IPS-20b (cell line): ENCODE measurements around the gene INHBB.

ENCODE experiments used
- H3K27ac ChIP-seq: one replicate; pipeline ENCODE4 v1.5.1; 2013; ENCODE audit warnings: low read length
- H3K27me3 ChIP-seq: 2 replicates; pipeline ENCODE4 v1.6.1; 2013; ENCODE audit warnings: mild to moderate bottlenecking, low read length, inconsistent platforms; ENCODE audit not compliant: insufficient read depth
- H3K36me3 ChIP-seq: 2 replicates; pipeline ENCODE4 v1.6.1; 2013; ENCODE audit warnings: low read depth, mild to moderate bottlenecking, inconsistent platforms, low read length, moderate library complexity; ENCODE audit not compliant: insufficient read depth
- H3K4me1 ChIP-seq: 2 replicates; pipeline ENCODE4 v1.6.1; 2013; ENCODE audit warnings: mild to moderate bottlenecking, control low read depth, inconsistent platforms, low read length, moderate library complexity; ENCODE audit not compliant: insufficient read depth
- H3K4me3 ChIP-seq: 2 replicates; pipeline ENCODE4 v1.5.1; 2013; ENCODE audit warnings: mild to moderate bottlenecking, low read length, inconsistent platforms
- H3K9ac ChIP-seq: 2 replicates; pipeline ENCODE4 v1.6.1; 2013; ENCODE audit warnings: low read depth, mild to moderate bottlenecking, inconsistent platforms, low read length, moderate library complexity
- H3K9me3 ChIP-seq: 2 replicates; pipeline ENCODE4 v1.6.1; 2013; ENCODE audit warnings: mild to moderate bottlenecking, low read depth, low read length, inconsistent platforms; ENCODE audit not compliant: insufficient read depth

The INHBB gene

DNA sequence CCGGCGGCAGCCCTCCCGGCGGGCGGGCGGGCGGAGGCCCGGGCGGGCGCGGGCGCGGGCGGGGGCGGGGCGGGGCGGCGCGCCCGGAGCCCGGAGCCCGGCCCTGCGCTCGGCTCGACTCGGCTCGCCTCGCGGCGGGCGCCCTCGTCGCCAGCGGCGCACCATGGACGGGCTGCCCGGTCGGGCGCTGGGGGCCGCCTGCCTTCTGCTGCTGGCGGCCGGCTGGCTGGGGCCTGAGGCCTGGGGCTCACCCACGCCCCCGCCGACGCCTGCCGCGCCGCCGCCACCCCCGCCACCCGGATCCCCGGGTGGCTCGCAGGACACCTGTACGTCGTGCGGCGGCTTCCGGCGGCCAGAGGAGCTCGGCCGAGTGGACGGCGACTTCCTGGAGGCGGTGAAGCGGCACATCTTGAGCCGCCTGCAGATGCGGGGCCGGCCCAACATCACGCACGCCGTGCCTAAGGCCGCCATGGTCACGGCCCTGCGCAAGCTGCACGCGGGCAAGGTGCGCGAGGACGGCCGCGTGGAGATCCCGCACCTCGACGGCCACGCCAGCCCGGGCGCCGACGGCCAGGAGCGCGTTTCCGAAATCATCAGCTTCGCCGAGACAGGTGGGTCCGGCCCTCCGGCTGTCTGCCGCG is at the start of gene INHBB:
TSS of gene INHBB (plus strand) at position 111 of the 641 bp plus-strand sequence. CDS start at position 164, 53 bp downstream.
- peak within 1 kb of the TSS; percentile 60; the same call in 1 of the 2 replicates for H3K4me3 ChIP-seq
- H3K36me3 ChIP-seq, result no peaks in the 10 kb centered on the region
- peaks cover 98% of the 10 kb centered on the region for H3K27me3 ChIP-seq
- H3K9me3 ChIP-seq, result no peaks in the 10 kb centered on the region
- H3K4me1 ChIP-seq, result peaks cover 19% of the 10 kb centered on the region; the same call in 1 of the 2 replicates
- no peak within 1 kb of the TSS for H3K27ac ChIP-seq
- H3K9ac ChIP-seq, result no peak within 1 kb of the TSS

GRCh38 chr2:120298173-120298835 is 47.6 kb upstream of the INHBB start:
- Histone ChIP-seq H3K4me1 (peaks cover 4% of the 10 kb centered on the region; the same call in 1 of the 2 replicates), H3K27ac (no peak overlapping the region), H3K27me3 (no peaks in the 10 kb centered on the region; the same call in 1 of the 2 replicates), H3K9ac (no peak overlapping the region), H3K4me3 (no peak overlapping the region), H3K9me3 (no peaks in the 10 kb centered on the region), H3K36me3 (no peaks in the 10 kb centered on the region)

GRCh38 chr2:120299004-120299403 is 46.9 kb upstream of the INHBB start:
- Histone ChIP-seq H3K36me3 (no peaks in the 10 kb centered on the region), H3K4me1 (no peaks in the 10 kb centered on the region; the same call in 1 of the 2 replicates), H3K4me3 (no peak overlapping the region), H3K27me3 (no peaks in the 10 kb centered on the region; the same call in 1 of the 2 replicates), H3K9ac (no peak overlapping the region), H3K27ac (no peak overlapping the region), H3K9me3 (no peaks in the 10 kb centered on the region)

DNA sequence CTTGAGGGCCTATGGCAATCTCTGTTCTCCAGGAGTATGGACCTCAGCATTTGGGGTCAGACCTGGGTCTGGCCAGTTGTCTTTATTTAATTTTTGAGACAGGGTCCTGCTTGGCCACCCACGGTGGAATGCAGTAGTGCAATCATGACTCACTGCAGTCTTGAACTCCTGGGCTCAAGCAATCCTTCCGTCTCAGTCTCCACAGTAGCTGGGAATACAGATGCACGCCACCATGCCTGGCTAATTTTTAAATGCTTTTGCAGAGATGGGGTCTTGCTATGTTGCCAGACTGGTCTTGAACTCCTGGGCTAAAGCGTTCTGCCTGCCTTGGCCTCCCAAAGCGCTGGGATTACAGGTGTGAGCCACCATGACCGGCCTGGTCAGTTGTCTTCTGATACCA is 46.4 kb upstream of the INHBB start:
- no peaks in the 10 kb centered on the region for H3K4me1 ChIP-seq
- no peak overlapping the region for H3K4me3 ChIP-seq
- no peaks in the 10 kb centered on the region for H3K9me3 ChIP-seq
- no peaks in the 10 kb centered on the region; the same call in 1 of the 2 replicates for H3K27me3 ChIP-seq
- H3K27ac ChIP-seq, result no peak overlapping the region
- no peak overlapping the region for H3K9ac ChIP-seq
- H3K36me3 ChIP-seq, result no peaks in the 10 kb centered on the region

DNA sequence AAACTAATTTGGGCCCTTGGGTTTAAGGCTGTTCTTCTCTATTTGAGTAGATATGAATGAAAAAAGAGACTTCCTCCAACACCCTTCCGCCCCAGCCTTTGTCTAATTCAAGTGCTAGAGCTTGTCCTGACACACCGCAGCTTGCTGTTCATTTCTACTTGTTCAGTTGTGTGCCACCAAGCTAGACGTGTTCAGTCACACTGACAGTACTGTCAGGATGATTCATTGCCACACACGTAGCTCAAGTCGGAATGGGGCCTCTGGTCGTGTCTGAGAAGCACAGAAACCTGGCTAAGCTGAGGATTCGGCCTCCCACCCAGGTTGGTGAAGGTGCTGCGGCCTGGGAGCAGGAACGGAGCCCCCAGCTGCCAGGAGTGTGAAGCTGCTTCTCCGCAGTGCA is 45.6 kb upstream of the INHBB start:
- Histone ChIP-seq H3K27me3 (no peaks in the 10 kb centered on the region; the same call in 1 of the 2 replicates), H3K9me3 (no peaks in the 10 kb centered on the region), H3K36me3 (no peaks in the 10 kb centered on the region), H3K9ac (no peak overlapping the region), H3K27ac (no peak overlapping the region), H3K4me3 (no peak overlapping the region), H3K4me1 (no peaks in the 10 kb centered on the region)

DNA sequence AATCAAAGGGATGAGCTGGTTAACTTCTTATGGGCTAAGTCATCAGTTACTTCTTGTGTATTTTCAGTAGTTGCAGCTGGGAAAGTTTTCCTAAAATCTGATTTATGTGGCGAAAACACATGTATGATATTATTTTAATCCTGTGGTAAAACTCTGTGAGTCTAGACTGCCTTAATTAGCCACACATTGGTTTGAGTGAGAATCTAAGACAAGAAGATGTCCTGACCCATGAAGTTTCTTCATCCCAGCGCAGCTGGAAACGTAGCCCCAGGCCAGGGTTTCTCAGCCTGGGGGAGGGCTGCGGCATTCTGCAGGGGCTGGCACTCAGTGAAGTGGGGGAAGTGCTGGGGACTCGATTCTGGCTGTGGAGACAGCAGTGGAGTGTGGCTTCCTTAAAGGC is 44.7 kb upstream of the INHBB start:
- Histone ChIP-seq H3K27ac (no peak overlapping the region), H3K4me3 (no peak overlapping the region), H3K27me3 (no peaks in the 10 kb centered on the region; the same call in 1 of the 2 replicates), H3K9me3 (no peaks in the 10 kb centered on the region), H3K4me1 (no peaks in the 10 kb centered on the region), H3K36me3 (no peaks in the 10 kb centered on the region), H3K9ac (no peak overlapping the region)

DNA sequence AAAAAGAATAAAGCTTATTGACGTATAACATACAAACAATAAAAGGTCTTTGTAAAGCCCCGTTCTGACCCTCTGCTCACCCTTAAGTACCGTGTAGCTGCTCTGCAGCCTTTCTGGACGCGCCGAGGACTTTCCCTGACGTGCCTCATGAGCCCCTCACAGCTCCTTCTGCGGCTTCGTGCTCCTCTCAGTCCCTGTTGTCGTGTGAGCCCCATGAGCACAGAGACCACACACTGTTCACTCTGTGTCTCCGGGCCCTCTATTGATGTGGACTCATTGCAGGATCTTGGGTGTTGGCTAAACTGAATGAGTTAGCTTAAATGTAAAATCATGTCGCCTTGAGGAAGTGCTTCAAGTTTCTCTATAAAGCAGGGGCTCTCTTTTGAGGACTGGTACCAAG is 43.6 kb upstream of the INHBB start:
- H3K9ac ChIP-seq, result no peak overlapping the region
- no peaks in the 10 kb centered on the region for H3K36me3 ChIP-seq
- no peak overlapping the region for H3K4me3 ChIP-seq
- H3K27me3 ChIP-seq, result no peaks in the 10 kb centered on the region; the same call in 1 of the 2 replicates
- H3K9me3 ChIP-seq, result no peaks in the 10 kb centered on the region
- no peaks in the 10 kb centered on the region for H3K4me1 ChIP-seq
- H3K27ac ChIP-seq, result no peak overlapping the region

GRCh38 chr2:120303177-120303576 is 42.8 kb upstream of the INHBB start:
- H3K36me3 ChIP-seq, result no peaks in the 10 kb centered on the region
- no peaks in the 10 kb centered on the region for H3K4me1 ChIP-seq
- H3K27ac ChIP-seq, result no peak overlapping the region

DNA sequence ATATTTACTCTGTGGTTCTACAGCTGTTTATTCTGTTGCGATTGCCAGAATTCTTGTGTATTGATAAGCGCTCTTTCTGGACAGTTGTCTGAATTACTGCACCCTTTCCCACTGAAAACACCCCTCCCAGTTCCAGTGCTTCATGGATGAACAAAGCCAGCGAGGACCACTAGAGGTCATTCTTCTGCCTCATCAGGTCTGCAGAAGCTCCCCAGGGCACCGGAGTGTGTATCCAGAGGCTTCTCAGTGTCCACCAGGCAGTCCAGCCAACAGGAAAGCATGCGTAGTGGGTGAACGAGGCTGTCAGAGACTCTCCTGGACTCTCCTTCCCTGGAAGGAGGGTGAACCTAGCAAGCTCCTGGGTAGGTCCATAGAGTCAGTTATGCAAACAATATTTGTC is 40.6 kb upstream of the INHBB start:
- H3K27ac ChIP-seq, result no peak overlapping the region
- H3K4me3 ChIP-seq, result no peak overlapping the region
- H3K9ac ChIP-seq, result no peak overlapping the region
- no peaks in the 10 kb centered on the region for H3K36me3 ChIP-seq
- no peaks in the 10 kb centered on the region for H3K4me1 ChIP-seq
- H3K9me3 ChIP-seq, result no peaks in the 10 kb centered on the region
- H3K27me3 ChIP-seq, result peaks cover 13% of the 10 kb centered on the region

More at GRCh38 chr2:120303177-120303576, 42.8 kb upstream of the INHBB start:
- Histone ChIP-seq H3K9ac (no peak overlapping the region), H3K9me3 (no peaks in the 10 kb centered on the region), H3K27me3 (no peaks in the 10 kb centered on the region; the same call in 1 of the 2 replicates), H3K4me3 (no peak overlapping the region)

- Histone ChIP-seq H3K27ac (no peak overlapping the region), H3K27me3 (peaks cover 21% of the 10 kb centered on the region), H3K36me3 (no peaks in the 10 kb centered on the region), H3K9me3 (no peaks in the 10 kb centered on the region), H3K4me3 (no peak overlapping the region), H3K9ac (no peak overlapping the region), H3K4me1 (no peaks in the 10 kb centered on the region)
Measured at GRCh38 chr2:120305937-120306490, 39.9 kb upstream of the INHBB start.

DNA sequence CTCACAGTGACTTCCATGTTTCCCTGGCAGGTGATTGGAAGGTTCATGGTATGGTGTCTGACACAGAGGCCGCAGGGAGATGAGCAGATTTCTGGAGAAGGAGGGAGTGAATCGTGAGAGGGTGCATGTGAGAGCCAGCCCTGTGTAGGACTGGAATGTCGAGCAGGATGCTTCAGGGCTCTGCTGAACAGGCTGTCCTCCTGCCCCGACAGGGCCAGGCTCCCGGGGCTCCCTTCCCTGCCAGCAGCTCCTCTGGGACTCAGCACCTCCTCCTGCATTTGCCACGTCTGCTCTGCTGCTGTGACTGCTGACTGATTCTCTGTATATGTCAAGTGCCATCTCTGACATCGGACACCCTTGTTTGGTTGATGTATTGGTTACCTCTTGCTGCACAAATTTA is 38.5 kb upstream of the INHBB start:
- H3K4me3 ChIP-seq, result no peak overlapping the region

More for the DNA sequence above, 38.5 kb upstream of the INHBB start:
- H3K36me3 ChIP-seq, result no peaks in the 10 kb centered on the region
- H3K4me1 ChIP-seq, result no peaks in the 10 kb centered on the region
- no peak overlapping the region for H3K27ac ChIP-seq
- no peaks in the 10 kb centered on the region for H3K9me3 ChIP-seq
- H3K9ac ChIP-seq, result no peak overlapping the region
- peaks cover 35% of the 10 kb centered on the region for H3K27me3 ChIP-seq
